ENCODE data around the gene GDE1.

- no peak for TF ChIP-seq FOS (IDR thresholded peaks at IDR 0.05; ENCODE audit: low read depth, low read length)
- TF ChIP-seq CTCF (conservative IDR thresholded peaks at IDR 0.05; ENCODE audit: low read depth, low read length) = no peak
- TF ChIP-seq POLR2A (IDR thresholded peaks at IDR 0.05; ENCODE audit: low read depth, low read length) = no peak
- no peak for TF ChIP-seq MXI1 (IDR thresholded peaks at IDR 0.05; ENCODE audit: borderline replicate concordance, low read depth, low read length)
- no peak for TF ChIP-seq ELK1 (IDR thresholded peaks at IDR 0.05; ENCODE audit: borderline replicate concordance, low read depth, low read length)
- TF ChIP-seq CEBPB (IDR thresholded peaks at IDR 0.05; ENCODE audit: low read depth, low read length) = no peak
- TF ChIP-seq MAFK (IDR thresholded peaks at IDR 0.05; ENCODE audit: low read depth, low read length) = no peak
- no peak for TF ChIP-seq RAD21 (IDR thresholded peaks at IDR 0.05; ENCODE audit: low read length)
- no peak for TF ChIP-seq SMC3 (IDR thresholded peaks at IDR 0.05; ENCODE audit: low read depth, low read length)
- no peak for TF ChIP-seq RFX5 (IDR thresholded peaks at IDR 0.05; ENCODE audit: low read depth, low read length)
- TF ChIP-seq USF2 (IDR thresholded peaks at IDR 0.05; ENCODE audit: low read depth, low read length) = no peak
- no peak for TF ChIP-seq RCOR1 (IDR thresholded peaks at IDR 0.05; ENCODE audit: insufficient replicate concordance, low read length)
- no peak for TF ChIP-seq BHLHE40 (IDR thresholded peaks at IDR 0.05; ENCODE audit: low read depth, low read length)
Observed at GRCh38 chr16:19481296-19481695, 40.6 kb downstream of the GDE1 start.

All from IMR-90 (cell line).